OCI-LY3 (cell line): ENCODE results near the gene ADCY4.

Experiments used
- EZH2phosphoT487 ChIP-seq: fragments of 200-600 bp; shearing (Covaris generic); IDR thresholded peaks from 2 replicates; pipeline ENCODE4 v1.6.1; 2018; ENCODE audit warnings: antibody characterized with exemption, mixed run types, low read depth
- TF ChIP-seq, protein P1 (sequence below): fragments of 200-600, 300-600 bp; sonication (generic); IDR thresholded peaks from 2 replicates; pipeline ENCODE4 v1.5.1; 2014; ENCODE audit warnings: antibody characterized with exemption, low read length, low read depth

GRCh38 chr14:24370748-24371147 is 35.9 kb upstream of the ADCY4 start:
- TF ChIP-seq, protein P1, sequence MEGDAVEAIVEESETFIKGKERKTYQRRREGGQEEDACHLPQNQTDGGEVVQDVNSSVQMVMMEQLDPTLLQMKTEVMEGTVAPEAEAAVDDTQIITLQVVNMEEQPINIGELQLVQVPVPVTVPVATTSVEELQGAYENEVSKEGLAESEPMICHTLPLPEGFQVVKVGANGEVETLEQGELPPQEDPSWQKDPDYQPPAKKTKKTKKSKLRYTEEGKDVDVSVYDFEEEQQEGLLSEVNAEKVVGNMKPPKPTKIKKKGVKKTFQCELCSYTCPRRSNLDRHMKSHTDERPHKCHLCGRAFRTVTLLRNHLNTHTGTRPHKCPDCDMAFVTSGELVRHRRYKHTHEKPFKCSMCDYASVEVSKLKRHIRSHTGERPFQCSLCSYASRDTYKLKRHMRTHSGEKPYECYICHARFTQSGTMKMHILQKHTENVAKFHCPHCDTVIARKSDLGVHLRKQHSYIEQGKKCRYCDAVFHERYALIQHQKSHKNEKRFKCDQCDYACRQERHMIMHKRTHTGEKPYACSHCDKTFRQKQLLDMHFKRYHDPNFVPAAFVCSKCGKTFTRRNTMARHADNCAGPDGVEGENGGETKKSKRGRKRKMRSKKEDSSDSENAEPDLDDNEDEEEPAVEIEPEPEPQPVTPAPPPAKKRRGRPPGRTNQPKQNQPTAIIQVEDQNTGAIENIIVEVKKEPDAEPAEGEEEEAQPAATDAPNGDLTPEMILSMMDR, result no peak
- no peak for TF ChIP-seq EZH2phosphoT487
